A549 (cell line): Measurements from ENCODE around the gene DEPDC5. TPM values are rescaled to one million over a fixed set of nuclear protein-coding genes. Genes with fewer than 3 reads are reported as not detected.
"Not testable (repeated sequence)": the region's sequence is repeated elsewhere in the genome, so short reads cannot be mapped to it uniquely, and the experiment has no call there.

Experiments used
- ATAC-seq, 2 experiments: fragments of 200-7000 bp in 1 of 2; fragments of >200 bp in 1 of 2; cut with Nextera tagmentation in 1 of 2; cut with Tn5 transposase in 1 of 2; 3 replicates each; pipeline versions ENCODE4 v1.8.0 to v1.9.1; 2018 to 2020; ENCODE audit warnings: mild to moderate bottlenecking in 1 of 2, moderate library complexity in 1 of 2
- CTCF ChIA-PET: fragments of 300-600 bp; sonication (Branson Sonifier 250); formaldehyde crosslinking; extraction: SDS; loops from one replicate; lab custom pipeline; 2021; ENCODE audit warnings: antibody characterized with exemption, inconsistent platforms; lab: Yijun Ruan, JAX
- POLR2A ChIA-PET: fragments of 350-600 bp; formaldehyde crosslinking; extraction: SDS; loops from one replicate; lab custom pipeline; 2021; ENCODE audit warnings: antibody characterized with exemption, inconsistent platforms; lab: Yijun Ruan, JAX
- DNase-seq, 2 experiments: peaks; one replicate each; pipeline versions ENCODE4 v3.0.0 to v3.0.0-alpha.2; 2011 to 2016; ENCODE audit warnings: low read depth in 1 of 2, low spot score in 1 of 2
- FAIRE-seq: peaks from 2 replicates; lab custom pipeline; 2011; peaks lifted over from hg19 to GRCh38; lab: Jason Lieb, UNC
- H3K27ac ChIP-seq, 2 experiments: fragments of >200 bp; sonication (Bioruptor Twin); formaldehyde crosslinking; 3 replicates each; pipeline ENCODE4 v1.5.1; 2016 to 2017
- H3K4me1 ChIP-seq: fragments of >200 bp; sonication (Bioruptor Twin); formaldehyde crosslinking; 3 replicates; pipeline ENCODE4 v1.6.1; 2016
- H3K4me2 ChIP-seq: fragments of >200 bp; sonication (Bioruptor Twin); formaldehyde crosslinking; 3 replicates; pipeline ENCODE4 v1.6.1; 2016
- H3K4me3 ChIP-seq: fragments of >200 bp; sonication (Bioruptor Twin); formaldehyde crosslinking; 3 replicates; pipeline ENCODE4 v1.5.1; 2016
- H3K9me3 ChIP-seq: fragments of >200 bp; sonication (Bioruptor Twin); formaldehyde crosslinking; 3 replicates; pipeline ENCODE4 v1.6.1; 2016
- ATOH8 ChIP-seq: fragments of 250-450 bp; sonication (Bioruptor Pico); IDR thresholded peaks from 2 replicates; pipeline ENCODE4 v1.5.0; 2020; ENCODE audit warnings: low read depth, mild to moderate bottlenecking, moderate library complexity
- CBX2 ChIP-seq: fragments of 200-600 bp; sonication (generic); IDR thresholded peaks from 2 replicates; pipeline ENCODE4 v1.6.1; 2016; ENCODE audit warnings: low read depth, mild to moderate bottlenecking, borderline replicate concordance
- EHF ChIP-seq: fragments of 250-450 bp; sonication (Bioruptor Pico); IDR thresholded peaks from 2 replicates; pipeline ENCODE4 v1.5.0; 2020; ENCODE audit warnings: mild to moderate bottlenecking
- ESRRA ChIP-seq: fragments of 150-350 bp; IDR thresholded peaks from 2 replicates; pipeline ENCODE4 v1.6.1; 2014; ENCODE audit warnings: mild to moderate bottlenecking, low read length, borderline replicate concordance
- FOSB ChIP-seq: fragments of 250-450 bp; sonication (Bioruptor Pico); IDR thresholded peaks from 2 replicates; pipeline ENCODE4 v1.5.0; 2020; ENCODE audit warnings: mild to moderate bottlenecking, moderate library complexity
- FOSL2 ChIP-seq, 2 experiments: fragments of 450-650 bp in 1 of 2; fragments of >200 bp in 1 of 2; sonication (Bioruptor Twin) in 1 of 2; formaldehyde crosslinking; IDR thresholded peaks; 2 replicates each; pipeline versions ENCODE4 v1.5.0 to v1.6.1; 2016 to 2020; ENCODE audit warnings: mild to moderate bottlenecking in 1 of 2, moderate library complexity in 1 of 2
- FOXS1 ChIP-seq: fragments of 250-450 bp; sonication (Bioruptor Pico); IDR thresholded peaks from 2 replicates; pipeline ENCODE4 v1.5.0; 2020; ENCODE audit warnings: mild to moderate bottlenecking, moderate library complexity
- HEYL ChIP-seq: fragments of 250-450 bp; sonication (Bioruptor Pico); IDR thresholded peaks from 2 replicates; pipeline ENCODE4 v1.8.0; 2021; ENCODE audit warnings: mild to moderate bottlenecking, moderate library complexity
- HOXB13 ChIP-seq: fragments of 250-450 bp; sonication (Bioruptor Pico); IDR thresholded peaks from 2 replicates; pipeline ENCODE4 v1.5.0; 2020; ENCODE audit warnings: low read depth, mild to moderate bottlenecking, moderate library complexity
- JUN ChIP-seq, 2 experiments: fragments of >200 bp; sonication (Bioruptor Twin); formaldehyde crosslinking; IDR thresholded peaks; 2 replicates in 1 of 2; 3 replicates in 1 of 2; pipeline ENCODE4 v1.6.1; 2016 to 2017
- KDM1A ChIP-seq: fragments of 200-600 bp; sonication (generic); IDR thresholded peaks from 2 replicates; pipeline ENCODE4 v1.6.1; 2016; ENCODE audit warnings: low read depth, mild to moderate bottlenecking
- MAFK ChIP-seq: fragments of 450-650 bp; IDR thresholded peaks from 2 replicates; pipeline ENCODE4 v1.6.1; 2014; ENCODE audit not compliant: partially characterized antibody
- MAZ ChIP-seq: fragments of 150-350 bp; IDR thresholded peaks from 2 replicates; pipeline ENCODE4 v1.6.1; 2014; ENCODE audit warnings: antibody characterized with exemption, low read depth, low read length, borderline replicate concordance
- MYC ChIP-seq: IDR thresholded peaks from 2 replicates; pipeline ENCODE4 v1.6.1; 2012; ENCODE audit warnings: mild to moderate bottlenecking, inconsistent platforms, low read length, improper control_type of control experiment, borderline replicate concordance
- NFE2L2 ChIP-seq: fragments of 150-350 bp; conservative IDR thresholded peaks from 2 replicates; pipeline ENCODE4 v1.6.1; 2014; ENCODE audit warnings: low read length
- NPAS2 ChIP-seq: fragments of 250-450 bp; sonication (Bioruptor Pico); IDR thresholded peaks from 2 replicates; pipeline ENCODE4 v1.8.0; 2022; ENCODE audit warnings: mild to moderate bottlenecking, moderate library complexity, borderline replicate concordance
- RCOR1 ChIP-seq: fragments of 150-350 bp; IDR thresholded peaks from 2 replicates; pipeline ENCODE4 v1.6.1; 2014; ENCODE audit warnings: antibody characterized with exemption, low read length, low read depth
- RNF2 ChIP-seq: fragments of 200-600 bp; sonication (generic); IDR thresholded peaks from 2 replicates; pipeline ENCODE4 v1.6.1; 2016; ENCODE audit warnings: low read depth, mild to moderate bottlenecking, antibody characterized with exemption, moderate library complexity, borderline replicate concordance
- ZNF302 ChIP-seq: fragments of 250-450 bp; sonication (Bioruptor Pico); IDR thresholded peaks from 2 replicates; pipeline ENCODE4 v1.9.0; 2021; ENCODE audit warnings: inconsistent platforms, mild to moderate bottlenecking, moderate library complexity
- WGBS: methylation state at CpG from one replicate; pipeline ENCODE4 v1.1.6; 2017; ENCODE audit errors: missing lambda C conversion rate; 5-methylcytosine and 5-hydroxymethylcytosine counted together
- polyA plus RNA-seq, 4 experiments: library from polyadenylated mRNA; depleted of rRNA in 3 of 4; stranded (reverse); fragments of >200 nt; fragmentation: RNase III in 1 of 4; extraction: RNeasy Plus Mini Kit Qiagen cat#74134 plus additional on column Dnase treatment in 1 of 4; gene quantifications; 2 replicates in 3 of 4; 3 replicates in 1 of 4; pipeline ENCODE4 v1.2.3, GENCODE V29; 2011 to 2017
- TF ChIP-seq, protein P1 (sequence below): fragments of 200-600 bp; sonication (generic); IDR thresholded peaks from 2 replicates; pipeline ENCODE4 v1.6.1; 2016; ENCODE audit warnings: antibody characterized with exemption, mild to moderate bottlenecking, moderate library complexity
- TF ChIP-seq, protein P2 (sequence below): fragments of >200 bp; sonication (Bioruptor Twin); formaldehyde crosslinking; IDR thresholded peaks from 3 replicates; pipeline ENCODE4 v1.5.1; 2016

Gene DEPDC5
- polyA plus RNA-seq, 2 of the 4 experiments (the other 2 are of a cell fraction), result 4.4 to 10.1 TPM

GRCh38 chr22:31800065-31800464 is 46.2 kb downstream of the DEPDC5 start:
- no peak overlapping the region for H3K27ac ChIP-seq
- H3K9me3 ChIP-seq, result no peaks in the 10 kb centered on the region
- peak in 1 of 2 experiments; percentile 4 for DNase-seq
- FAIRE-seq, result no peak
- 0 out of 3 replicates have a peak, but pooled peaks cover 5% of the 10 kb centered on the region for H3K4me1 ChIP-seq
- no peak overlapping the region for H3K4me3 ChIP-seq
- no peak for ATAC-seq
- ChIA-PET CTCF (no interaction called here), POLR2A (no interaction called here)
- TF ChIP-seq FOXS1 (CRISPR knock-in tag), result peak; percentile 54; the same call in 1 of the 2 replicates
- TF ChIP-seq MAFK, result no peak
- TF ChIP-seq FOSB (CRISPR knock-in tag), result no peak
- TF ChIP-seq ESRRA, result no peak
- TF ChIP-seq KDM1A, result no peak
- TF ChIP-seq CBX2, result no peak
- peak; percentile 72; the same call in 1 of the 2 replicates for TF ChIP-seq EHF (CRISPR knock-in tag)
- no peak for TF ChIP-seq NFE2L2
- TF ChIP-seq ATOH8, result peak; percentile 83; the same call in 1 of the 2 replicates
- TF ChIP-seq MYC, result no peak
- TF ChIP-seq JUN (IDR thresholded peaks at IDR 0.05), result no peak
- TF ChIP-seq RNF2, result no peak
- TF ChIP-seq, protein P1, sequence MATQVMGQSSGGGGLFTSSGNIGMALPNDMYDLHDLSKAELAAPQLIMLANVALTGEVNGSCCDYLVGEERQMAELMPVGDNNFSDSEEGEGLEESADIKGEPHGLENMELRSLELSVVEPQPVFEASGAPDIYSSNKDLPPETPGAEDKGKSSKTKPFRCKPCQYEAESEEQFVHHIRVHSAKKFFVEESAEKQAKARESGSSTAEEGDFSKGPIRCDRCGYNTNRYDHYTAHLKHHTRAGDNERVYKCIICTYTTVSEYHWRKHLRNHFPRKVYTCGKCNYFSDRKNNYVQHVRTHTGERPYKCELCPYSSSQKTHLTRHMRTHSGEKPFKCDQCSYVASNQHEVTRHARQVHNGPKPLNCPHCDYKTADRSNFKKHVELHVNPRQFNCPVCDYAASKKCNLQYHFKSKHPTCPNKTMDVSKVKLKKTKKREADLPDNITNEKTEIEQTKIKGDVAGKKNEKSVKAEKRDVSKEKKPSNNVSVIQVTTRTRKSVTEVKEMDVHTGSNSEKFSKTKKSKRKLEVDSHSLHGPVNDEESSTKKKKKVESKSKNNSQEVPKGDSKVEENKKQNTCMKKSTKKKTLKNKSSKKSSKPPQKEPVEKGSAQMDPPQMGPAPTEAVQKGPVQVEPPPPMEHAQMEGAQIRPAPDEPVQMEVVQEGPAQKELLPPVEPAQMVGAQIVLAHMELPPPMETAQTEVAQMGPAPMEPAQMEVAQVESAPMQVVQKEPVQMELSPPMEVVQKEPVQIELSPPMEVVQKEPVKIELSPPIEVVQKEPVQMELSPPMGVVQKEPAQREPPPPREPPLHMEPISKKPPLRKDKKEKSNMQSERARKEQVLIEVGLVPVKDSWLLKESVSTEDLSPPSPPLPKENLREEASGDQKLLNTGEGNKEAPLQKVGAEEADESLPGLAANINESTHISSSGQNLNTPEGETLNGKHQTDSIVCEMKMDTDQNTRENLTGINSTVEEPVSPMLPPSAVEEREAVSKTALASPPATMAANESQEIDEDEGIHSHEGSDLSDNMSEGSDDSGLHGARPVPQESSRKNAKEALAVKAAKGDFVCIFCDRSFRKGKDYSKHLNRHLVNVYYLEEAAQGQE, result no peak
- no peak for TF ChIP-seq RCOR1
- TF ChIP-seq NPAS2, result no peak
- 0 out of 2 replicates have a peak, but pooled peaks have one; percentile 48 for TF ChIP-seq HOXB13 (CRISPR knock-in tag)
- TF ChIP-seq ZNF302, result peak; percentile 86
- TF ChIP-seq, protein P2, sequence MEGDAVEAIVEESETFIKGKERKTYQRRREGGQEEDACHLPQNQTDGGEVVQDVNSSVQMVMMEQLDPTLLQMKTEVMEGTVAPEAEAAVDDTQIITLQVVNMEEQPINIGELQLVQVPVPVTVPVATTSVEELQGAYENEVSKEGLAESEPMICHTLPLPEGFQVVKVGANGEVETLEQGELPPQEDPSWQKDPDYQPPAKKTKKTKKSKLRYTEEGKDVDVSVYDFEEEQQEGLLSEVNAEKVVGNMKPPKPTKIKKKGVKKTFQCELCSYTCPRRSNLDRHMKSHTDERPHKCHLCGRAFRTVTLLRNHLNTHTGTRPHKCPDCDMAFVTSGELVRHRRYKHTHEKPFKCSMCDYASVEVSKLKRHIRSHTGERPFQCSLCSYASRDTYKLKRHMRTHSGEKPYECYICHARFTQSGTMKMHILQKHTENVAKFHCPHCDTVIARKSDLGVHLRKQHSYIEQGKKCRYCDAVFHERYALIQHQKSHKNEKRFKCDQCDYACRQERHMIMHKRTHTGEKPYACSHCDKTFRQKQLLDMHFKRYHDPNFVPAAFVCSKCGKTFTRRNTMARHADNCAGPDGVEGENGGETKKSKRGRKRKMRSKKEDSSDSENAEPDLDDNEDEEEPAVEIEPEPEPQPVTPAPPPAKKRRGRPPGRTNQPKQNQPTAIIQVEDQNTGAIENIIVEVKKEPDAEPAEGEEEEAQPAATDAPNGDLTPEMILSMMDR, result no peak
- no peak for TF ChIP-seq MAZ
- TF ChIP-seq FOSL2 (IDR thresholded peaks at IDR 0.05), result no peak
- no peak for TF ChIP-seq FOSL2 (CRISPR knock-in tag; IDR thresholded peaks at IDR 0.05)
- TF ChIP-seq HEYL (CRISPR knock-in tag), result no peak
- H3K4me2 ChIP-seq, result no peak overlapping the region

DNA sequence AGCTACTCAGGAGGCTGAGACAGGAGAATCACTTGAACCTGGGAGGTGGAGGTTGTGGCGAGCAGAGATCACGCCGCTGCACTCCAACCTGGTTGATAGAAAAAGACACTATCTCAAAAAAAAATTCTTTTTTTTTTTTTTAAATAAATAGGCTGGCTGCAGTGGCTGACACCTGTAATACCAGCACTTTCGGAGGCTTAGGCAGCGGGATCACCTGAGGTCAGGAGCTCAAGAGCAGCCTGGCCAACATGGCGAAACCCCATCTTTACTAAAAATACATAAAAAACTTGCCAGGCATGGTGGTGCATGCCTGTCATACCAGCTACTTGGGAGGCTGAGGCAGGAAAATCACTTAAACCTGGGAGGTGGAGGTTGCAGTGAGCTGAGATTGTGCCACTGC is 47.0 kb downstream of the DEPDC5 start:
- H3K4me2 ChIP-seq, H3K4me3 ChIP-seq, H3K4me1 ChIP-seq, H3K27ac ChIP-seq, POLR2A ChIA-PET, H3K9me3 ChIP-seq, FAIRE-seq, DNase-seq, ATAC-seq, CTCF ChIA-PET: not testable (repeated sequence)
- WGBS, result 97% methylated on average over 6 of the region's 6 CpGs
